HK-2 (cell line): ENCODE data around the gene BUD23.
"Not testable (repeated sequence)": the region's sequence is repeated elsewhere in the genome, so short reads cannot be mapped to it uniquely, and the experiment has no call there.

Experiments used
- DNase-seq: peaks from one replicate; pipeline ENCODE4 v3.0.0-alpha.2; 2018; ENCODE audit not compliant: unreplicated experiment

The BUD23 gene

DNA sequence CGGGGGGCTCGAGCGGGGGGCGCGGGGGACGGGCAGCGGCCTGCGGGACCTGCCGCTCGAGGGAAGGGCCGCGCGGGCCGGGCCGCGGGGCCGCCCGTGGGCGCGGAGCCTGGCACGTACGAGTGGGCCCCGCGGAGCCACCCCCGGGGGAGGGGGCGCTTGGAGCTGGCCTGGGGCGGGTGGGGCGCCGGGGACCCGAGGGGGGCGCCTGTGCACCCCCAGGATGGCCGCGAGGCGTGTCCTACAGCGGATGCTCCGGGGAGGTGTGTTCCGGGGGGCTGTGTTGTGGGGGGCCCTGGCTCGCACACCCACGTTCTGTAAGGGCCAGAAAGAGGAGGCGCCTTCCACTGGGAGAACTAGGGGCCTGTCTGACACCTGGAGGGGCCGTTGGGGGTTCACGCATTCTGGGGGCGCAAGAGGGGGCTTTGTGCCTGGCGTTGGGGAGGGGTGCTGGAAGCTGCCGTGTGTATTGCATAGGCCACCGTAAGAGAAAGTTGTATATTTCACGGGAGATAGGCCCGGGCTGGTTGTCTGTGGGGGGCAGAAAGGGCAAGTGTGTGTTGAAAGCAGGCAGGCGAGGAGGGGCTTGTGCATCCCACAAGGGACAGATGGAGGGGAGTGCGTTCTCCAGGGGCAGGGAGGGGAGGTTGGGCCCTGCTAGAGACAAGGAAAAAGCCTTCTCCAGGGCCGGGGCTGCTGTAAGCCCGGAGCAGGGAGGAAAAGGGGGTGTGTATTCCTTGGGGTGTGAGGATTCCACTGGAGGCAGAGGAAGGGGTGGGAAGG, 15.1 kb upstream of the BUD23 start:
- peak; percentile 10 for DNase-seq

GRCh38 chr7:73668886-73669230, 14.5 kb upstream of the BUD23 start:
- DNase-seq, result no peak

DNA sequence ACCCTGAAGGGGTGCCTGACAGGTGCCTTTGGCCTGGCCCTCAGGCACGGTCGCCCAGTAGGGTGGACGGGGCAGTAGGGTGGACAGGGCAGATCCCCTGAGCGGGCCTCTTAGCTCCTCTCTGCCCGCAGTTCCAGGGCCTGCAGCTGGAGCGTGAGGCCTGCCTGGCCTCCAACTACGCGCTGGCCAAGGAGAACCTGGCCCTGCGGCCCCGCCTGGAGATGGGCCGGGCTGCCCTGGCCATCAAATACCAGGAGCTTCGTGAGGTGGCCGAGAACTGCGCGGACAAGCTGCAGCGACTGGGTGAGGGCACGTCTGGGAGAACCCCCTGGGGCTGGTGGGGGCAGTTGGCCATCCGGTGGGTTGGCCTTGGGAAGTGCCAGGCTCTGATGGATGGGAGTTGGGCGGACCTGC, 14.1 kb upstream of the BUD23 start:
- no peak for DNase-seq

- DNase-seq, result no peak
Observed at GRCh38 chr7:73669858-73670385, 13.5 kb upstream of the BUD23 start.

DNA sequence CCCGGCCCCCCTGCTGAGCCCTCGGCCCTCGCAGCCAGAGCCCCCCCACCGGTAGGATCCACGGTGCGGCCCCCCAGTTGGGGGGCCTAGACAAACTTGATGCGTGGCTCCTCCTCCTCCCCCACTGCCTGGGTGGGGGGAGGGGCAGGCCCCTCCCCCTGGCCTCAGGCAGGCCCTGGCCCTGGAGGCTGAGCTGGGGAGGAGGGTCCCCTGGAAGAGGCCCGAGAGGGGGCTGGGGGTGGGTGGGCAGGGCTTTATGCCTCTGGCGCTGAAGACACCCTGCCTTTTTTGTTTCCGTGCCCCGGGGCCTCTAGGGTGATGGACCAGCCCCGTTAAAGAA, 12.1 kb upstream of the BUD23 start:
- DNase-seq, result no peak

- no peak for DNase-seq
Observed at GRCh38 chr7:73671857-73672445, 11.4 kb upstream of the BUD23 start.

DNA sequence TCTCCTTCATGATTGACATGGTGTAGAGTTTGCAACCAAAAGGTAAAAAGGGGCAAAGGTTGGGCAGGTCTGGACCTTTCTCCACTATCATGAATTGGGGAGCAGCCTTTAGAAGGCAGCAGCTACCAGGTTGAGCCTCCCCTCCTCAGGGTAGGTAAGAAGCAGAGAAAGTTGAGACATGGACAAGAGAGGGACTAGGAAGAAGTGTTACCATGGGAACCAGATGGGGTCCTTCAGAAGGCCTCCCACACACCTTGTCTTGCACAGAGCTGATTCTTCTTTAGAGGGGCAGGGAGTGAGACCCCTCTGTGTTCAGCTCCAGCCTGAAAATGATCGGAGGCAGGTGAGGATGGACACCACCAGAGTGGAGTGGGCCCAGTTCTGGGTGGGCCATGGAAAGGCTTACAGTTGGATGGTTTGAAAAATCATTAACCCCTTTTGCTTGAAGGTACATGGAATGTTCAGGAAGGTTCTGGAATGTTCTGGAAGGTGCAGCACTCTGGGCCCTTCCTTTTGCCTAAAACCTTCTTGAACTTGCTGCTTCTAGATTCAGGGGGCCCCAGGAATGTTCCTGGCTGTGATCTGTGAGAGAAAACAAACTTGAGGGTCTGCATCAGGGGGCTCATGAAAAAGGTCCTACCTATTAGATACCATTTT, 8.8 kb upstream of the BUD23 start:
- no peak for DNase-seq

- DNase-seq, result not testable (repeated sequence)
Observed at GRCh38 chr7:73676062-73676461, 7.3 kb upstream of the BUD23 start.

DNA sequence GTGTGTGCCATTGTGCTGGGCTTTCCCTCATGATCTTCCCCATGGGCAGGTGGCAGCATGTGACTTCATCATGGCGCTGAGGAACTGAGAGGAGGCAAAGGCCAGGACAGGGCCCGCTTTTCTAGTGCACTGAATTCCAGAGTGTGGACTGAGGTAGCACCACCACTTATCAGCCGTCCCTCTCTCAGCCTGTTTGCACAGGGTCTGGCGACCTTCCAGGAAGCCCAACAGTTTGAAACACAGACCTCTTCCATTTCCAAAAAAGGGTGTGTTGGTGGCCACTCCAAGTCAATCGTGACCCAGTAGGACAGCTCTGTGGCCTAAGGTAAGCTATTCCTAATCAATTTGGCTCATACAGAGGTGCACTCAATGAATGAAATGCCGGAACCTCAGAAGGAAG, 4.5 kb upstream of the BUD23 start:
- no peak for DNase-seq

DNA sequence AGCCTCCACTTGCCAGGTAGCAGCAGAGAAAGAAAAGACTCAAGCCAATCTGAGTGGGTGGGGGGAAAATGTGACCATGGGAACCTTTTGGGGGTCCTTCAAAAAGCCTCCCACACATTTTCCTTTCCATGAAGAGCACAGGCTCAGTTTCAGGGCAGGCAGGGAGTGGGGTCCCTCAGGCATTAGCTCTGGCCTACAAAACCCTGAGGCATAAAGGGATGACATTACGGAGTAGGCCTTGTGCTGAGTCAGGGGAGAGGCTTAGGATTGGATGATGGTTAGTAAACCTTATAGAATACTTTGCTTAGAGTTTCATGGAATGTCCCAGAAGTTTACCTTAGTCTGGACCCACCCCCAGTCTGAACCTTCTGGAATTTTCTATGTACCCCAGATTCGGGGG, 3.7 kb upstream of the BUD23 start:
- no peak for DNase-seq

DNA sequence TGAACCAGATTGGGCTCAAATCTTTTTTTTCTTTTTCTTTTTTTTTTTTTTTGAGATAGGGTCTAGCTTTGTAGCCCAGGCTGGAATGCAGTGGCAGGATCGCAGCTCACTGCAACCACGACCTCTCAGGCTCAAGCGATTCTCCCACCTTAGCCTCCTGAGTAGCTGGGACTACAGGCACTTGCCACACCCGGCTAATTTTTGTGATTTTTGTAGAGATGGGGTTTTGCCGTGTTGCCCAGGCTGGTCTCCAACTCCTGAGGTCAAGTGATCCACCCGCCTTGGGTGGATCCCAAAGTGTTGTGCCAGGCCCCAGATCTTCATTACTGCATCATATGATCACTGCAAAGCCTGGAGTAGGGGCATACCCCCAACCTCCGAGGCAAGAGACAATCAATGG, 2.9 kb upstream of the BUD23 start:
- DNase-seq, result no peak

GRCh38 chr7:73681031-73681430, 2.4 kb upstream of the BUD23 start:
- DNase-seq, result no peak

DNA sequence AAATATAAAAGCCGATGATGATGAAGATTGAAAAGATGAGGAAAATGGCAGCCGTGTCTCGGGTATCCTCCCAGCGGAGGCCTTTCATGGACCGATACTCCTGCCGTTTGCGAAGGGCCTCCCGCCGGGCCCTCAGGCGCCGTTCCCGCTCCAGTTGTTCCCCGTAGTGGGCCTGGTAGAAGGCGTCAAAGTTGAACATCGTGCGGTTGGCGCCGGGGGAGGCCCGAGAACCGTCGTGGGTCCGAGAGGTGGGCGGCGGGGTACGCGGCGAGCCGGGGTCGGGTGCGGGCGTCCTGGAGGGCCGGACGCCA, 697 bp upstream of the BUD23 start:
- no peak for DNase-seq

GRCh38 chr7:73683788-73684693, 644 bp downstream of the BUD23 start:
- no peak for DNase-seq

DNA sequence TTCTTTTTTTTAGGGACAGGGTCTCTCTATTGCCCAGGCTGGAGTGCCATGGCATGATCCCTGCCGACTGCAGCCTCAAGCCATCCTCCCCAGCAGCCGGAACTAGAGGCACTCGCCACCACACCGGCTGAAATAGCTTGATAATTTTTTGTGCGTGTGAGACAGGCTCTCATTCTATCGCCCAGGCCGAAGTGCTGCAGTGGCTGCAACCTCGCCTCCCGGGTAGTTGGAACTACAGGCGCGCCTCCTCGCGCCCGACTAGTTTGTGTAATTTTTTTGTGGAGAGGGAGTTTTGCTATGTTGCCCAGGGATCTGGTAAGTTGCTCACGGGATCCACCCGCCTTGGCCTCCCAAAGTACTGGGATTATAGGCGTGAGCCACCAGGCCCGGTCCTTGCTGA, 1.9 kb downstream of the BUD23 start:
- no peak for DNase-seq

GRCh38 chr7:73688288-73688687, 4.9 kb downstream of the BUD23 start:
- DNase-seq, result no peak

- no peak for DNase-seq
Observed at GRCh38 chr7:73690646-73691045, 7.2 kb downstream of the BUD23 start.

GRCh38 chr7:73696372-73696771, 13.0 kb downstream of the BUD23 start:
- DNase-seq, result no peak

- DNase-seq, result no peak
Observed at GRCh38 chr7:73698410-73698809, 15.0 kb downstream of the BUD23 start.

- DNase-seq, result no peak
Observed at GRCh38 chr7:73699370-73700068, 16.1 kb downstream of the BUD23 start.

- no peak for DNase-seq
Observed at GRCh38 chr7:73700069-73700423, 16.6 kb downstream of the BUD23 start.
